A549 (cell line): ENCODE measurements around the gene POLQ. TPM values are rescaled to one million over a fixed set of nuclear protein-coding genes. Genes with fewer than 3 reads are reported as not detected.

Experiments
- ATAC-seq, 2 experiments: fragments of 200-7000 bp in 1 of 2; fragments of >200 bp in 1 of 2; cut with Nextera tagmentation in 1 of 2; cut with Tn5 transposase in 1 of 2; 3 replicates each; pipeline versions ENCODE4 v1.8.0 to v1.9.1; 2018 to 2020; ENCODE audit warnings: mild to moderate bottlenecking in 1 of 2, moderate library complexity in 1 of 2
- CTCF ChIA-PET: fragments of 300-600 bp; sonication (Branson Sonifier 250); formaldehyde crosslinking; extraction: SDS; loops from one replicate; lab custom pipeline; 2021; ENCODE audit warnings: antibody characterized with exemption, inconsistent platforms; lab: Yijun Ruan, JAX
- POLR2A ChIA-PET: fragments of 350-600 bp; formaldehyde crosslinking; extraction: SDS; loops from one replicate; lab custom pipeline; 2021; ENCODE audit warnings: antibody characterized with exemption, inconsistent platforms; lab: Yijun Ruan, JAX
- DNase-seq, 2 experiments: peaks; one replicate each; pipeline versions ENCODE4 v3.0.0 to v3.0.0-alpha.2; 2011 to 2016; ENCODE audit warnings: low read depth in 1 of 2, low spot score in 1 of 2
- FAIRE-seq: peaks from 2 replicates; lab custom pipeline; 2011; peaks lifted over from hg19 to GRCh38; lab: Jason Lieb, UNC
- H3K27ac ChIP-seq, 2 experiments: fragments of >200 bp; sonication (Bioruptor Twin); formaldehyde crosslinking; 3 replicates each; pipeline ENCODE4 v1.5.1; 2016 to 2017
- H3K4me1 ChIP-seq: fragments of >200 bp; sonication (Bioruptor Twin); formaldehyde crosslinking; 3 replicates; pipeline ENCODE4 v1.6.1; 2016
- H3K4me2 ChIP-seq: fragments of >200 bp; sonication (Bioruptor Twin); formaldehyde crosslinking; 3 replicates; pipeline ENCODE4 v1.6.1; 2016
- H3K4me3 ChIP-seq: fragments of >200 bp; sonication (Bioruptor Twin); formaldehyde crosslinking; 3 replicates; pipeline ENCODE4 v1.5.1; 2016
- H3K9me3 ChIP-seq: fragments of >200 bp; sonication (Bioruptor Twin); formaldehyde crosslinking; 3 replicates; pipeline ENCODE4 v1.6.1; 2016
- E2F6 ChIP-seq: IDR thresholded peaks from 2 replicates; pipeline ENCODE4 v1.6.1; 2012; ENCODE audit warnings: low read depth, borderline replicate concordance
- EHF ChIP-seq: fragments of 250-450 bp; sonication (Bioruptor Pico); IDR thresholded peaks from 2 replicates; pipeline ENCODE4 v1.5.0; 2020; ENCODE audit warnings: mild to moderate bottlenecking
- EP300 ChIP-seq, 2 experiments: fragments of >200 bp; sonication (Bioruptor Twin); formaldehyde crosslinking; IDR thresholded peaks; 2 replicates in 1 of 2; 3 replicates in 1 of 2; pipeline ENCODE4 v1.6.1; 2016 to 2017
- ESRRA ChIP-seq: fragments of 150-350 bp; IDR thresholded peaks from 2 replicates; pipeline ENCODE4 v1.6.1; 2014; ENCODE audit warnings: mild to moderate bottlenecking, low read length, borderline replicate concordance
- GATA3 ChIP-seq: IDR thresholded peaks from 2 replicates; pipeline ENCODE4 v1.6.1; 2012; ENCODE audit warnings: borderline replicate concordance
- HDAC2 ChIP-seq: fragments of 200-600 bp; sonication (generic); IDR thresholded peaks from 2 replicates; pipeline ENCODE4 v1.6.1; 2016
- HEYL ChIP-seq: fragments of 250-450 bp; sonication (Bioruptor Pico); IDR thresholded peaks from 2 replicates; pipeline ENCODE4 v1.8.0; 2021; ENCODE audit warnings: mild to moderate bottlenecking, moderate library complexity
- HOXA7 ChIP-seq: fragments of 250-450 bp; sonication (Bioruptor Pico); IDR thresholded peaks from 2 replicates; pipeline ENCODE4 v1.5.0; 2020; ENCODE audit warnings: mild to moderate bottlenecking, moderate library complexity
- HOXB5 ChIP-seq: fragments of 250-450 bp; sonication (Bioruptor Pico); IDR thresholded peaks from 2 replicates; pipeline ENCODE4 v1.5.0; 2020; ENCODE audit warnings: mild to moderate bottlenecking, moderate library complexity
- JUNB ChIP-seq: fragments of >200 bp; sonication (Bioruptor Twin); formaldehyde crosslinking; IDR thresholded peaks from 2 replicates; pipeline ENCODE4 v1.6.1; 2016
- KDM1A ChIP-seq: fragments of 200-600 bp; sonication (generic); IDR thresholded peaks from 2 replicates; pipeline ENCODE4 v1.6.1; 2016; ENCODE audit warnings: low read depth, mild to moderate bottlenecking
- KDM5A ChIP-seq: fragments of 200-600 bp; sonication (generic); IDR thresholded peaks from 2 replicates; pipeline ENCODE4 v1.6.1; 2016; ENCODE audit warnings: antibody characterized with exemption, mild to moderate bottlenecking
- MAZ ChIP-seq: fragments of 150-350 bp; IDR thresholded peaks from 2 replicates; pipeline ENCODE4 v1.6.1; 2014; ENCODE audit warnings: antibody characterized with exemption, low read depth, low read length, borderline replicate concordance
- NPAS2 ChIP-seq: fragments of 250-450 bp; sonication (Bioruptor Pico); IDR thresholded peaks from 2 replicates; pipeline ENCODE4 v1.8.0; 2022; ENCODE audit warnings: mild to moderate bottlenecking, moderate library complexity, borderline replicate concordance
- PHF8 ChIP-seq: fragments of 200-600 bp; sonication (generic); IDR thresholded peaks from 2 replicates; pipeline ENCODE4 v1.6.1; 2016; ENCODE audit warnings: low read depth, mild to moderate bottlenecking, antibody characterized with exemption, moderate library complexity, borderline replicate concordance
- RAD21 ChIP-seq, 2 experiments: fragments of >200 bp in 1 of 2; sonication (Bioruptor Twin) in 1 of 2; formaldehyde crosslinking in 1 of 2; IDR thresholded peaks in 1 of 2; conservative IDR thresholded peaks in 1 of 2; 2 replicates in 1 of 2; 3 replicates in 1 of 2; pipeline ENCODE4 v1.6.1; 2012 to 2018; ENCODE audit warnings: inconsistent platforms in 1 of 2
- RARB ChIP-seq: fragments of 250-450 bp; sonication (Bioruptor Pico); IDR thresholded peaks from 2 replicates; pipeline ENCODE4 v1.8.0; 2021; ENCODE audit warnings: mild to moderate bottlenecking, moderate library complexity
- RNF2 ChIP-seq: fragments of 200-600 bp; sonication (generic); IDR thresholded peaks from 2 replicates; pipeline ENCODE4 v1.6.1; 2016; ENCODE audit warnings: low read depth, mild to moderate bottlenecking, antibody characterized with exemption, moderate library complexity, borderline replicate concordance
- TFCP2L1 ChIP-seq: fragments of 250-450 bp; sonication (Bioruptor Pico); IDR thresholded peaks from 2 replicates; pipeline ENCODE4 v1.5.0; 2021; ENCODE audit warnings: mild to moderate bottlenecking
- USF2 ChIP-seq: fragments of 450-650 bp; IDR thresholded peaks from 2 replicates; pipeline ENCODE4 v1.6.1; 2014; ENCODE audit warnings: antibody characterized with exemption
- ZFP36 ChIP-seq: fragments of 450-650 bp; IDR thresholded peaks from 2 replicates; pipeline ENCODE4 v1.6.1; 2014; ENCODE audit warnings: borderline replicate concordance; ENCODE audit not compliant: partially characterized antibody
- WGBS: methylation state at CpG from one replicate; pipeline ENCODE4 v1.1.6; 2017; ENCODE audit errors: missing lambda C conversion rate; 5-methylcytosine and 5-hydroxymethylcytosine counted together
- polyA plus RNA-seq, 4 experiments: library from polyadenylated mRNA; depleted of rRNA in 3 of 4; stranded (reverse); fragments of >200 nt; fragmentation: RNase III in 1 of 4; extraction: RNeasy Plus Mini Kit Qiagen cat#74134 plus additional on column Dnase treatment in 1 of 4; gene quantifications; 2 replicates in 3 of 4; 3 replicates in 1 of 4; pipeline ENCODE4 v1.2.3, GENCODE V29; 2011 to 2017
- TF ChIP-seq, protein P1 (sequence below): fragments of 200-600 bp; sonication (generic); IDR thresholded peaks from 2 replicates; pipeline ENCODE4 v1.6.1; 2016; ENCODE audit warnings: antibody characterized with exemption, mild to moderate bottlenecking, moderate library complexity

POLQ gene
- polyA plus RNA-seq, 2 of the 4 experiments (the other 2 are of a cell fraction) = 9.9 to 12.4 TPM

GRCh38 chr3:121477589-121477988 is 68.2 kb downstream of the POLQ start:
- DNase-seq (no peak), ATAC-seq (no peak), FAIRE-seq (no peak)
- no peak overlapping the region for H3K4me2 ChIP-seq
- no peak overlapping the region for H3K27ac ChIP-seq
- H3K9me3 ChIP-seq = no peaks in the 10 kb centered on the region
- ChIA-PET POLR2A (no interaction called here), CTCF (no interaction called here)
- 96% methylated on average over 5 of the region's 5 CpGs for WGBS
- peaks cover 5% of the 10 kb centered on the region; the same call in 2 of the 3 replicates for H3K4me1 ChIP-seq
- TF ChIP-seq USF2 = no peak
- TF ChIP-seq KDM5A = no peak
- no peak for TF ChIP-seq EP300 (IDR thresholded peaks at IDR 0.05)
- no peak overlapping the region for H3K4me3 ChIP-seq

DNA sequence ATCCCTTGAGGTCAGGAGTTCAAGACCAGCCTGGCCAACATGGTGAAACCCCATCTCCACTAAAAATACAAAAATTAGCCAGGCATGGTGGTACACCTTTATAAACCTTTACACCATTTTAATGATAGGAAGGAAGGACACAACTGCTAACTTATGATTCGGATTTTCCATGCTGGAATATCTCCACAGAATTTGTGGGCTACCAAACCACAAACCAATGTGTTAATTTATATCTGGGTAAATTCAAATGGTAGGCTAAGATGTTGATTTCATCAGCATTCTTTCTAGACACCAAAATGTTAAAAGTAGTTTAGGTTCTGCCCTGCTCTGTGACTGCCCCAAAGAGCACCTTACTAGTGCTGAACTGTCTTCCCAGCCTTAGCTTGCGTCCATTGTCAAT is 72.8 kb downstream of the POLQ start:
- Histone ChIP-seq H3K27ac (no peak overlapping the region), H3K4me2 (no peak overlapping the region), H3K4me3 (no peak overlapping the region)
- ATAC-seq (no peak), DNase-seq (no peak), FAIRE-seq (no peak)
- 91% methylated on average over 2 of the region's 2 CpGs for WGBS
- ChIA-PET POLR2A (no interaction called here), CTCF (no interaction called here)
- TF ChIP-seq ESRRA (no peak), RNF2 (no peak), GATA3 (no peak), E2F6 (no peak), ZFP36 (no peak), KDM1A (no peak), EHF (CRISPR knock-in tag) (no peak), HDAC2 (no peak), JUNB (no peak), PHF8 (no peak)
- TF ChIP-seq, all 56 proteins: peak for 0
- no peaks in the 10 kb centered on the region for H3K4me1 ChIP-seq
- no peaks in the 10 kb centered on the region for H3K9me3 ChIP-seq

GRCh38 chr3:121467085-121467484 is 78.7 kb downstream of the POLQ start:
- no peak for DNase-seq
- CTCF ChIA-PET = no interaction called here
- ATAC-seq = no peak
- no peak overlapping the region for H3K27ac ChIP-seq
- FAIRE-seq = no peak
- no peak overlapping the region for H3K4me3 ChIP-seq
- peaks cover 7% of the 10 kb centered on the region for H3K4me1 ChIP-seq
- TF ChIP-seq NPAS2 (CRISPR knock-in tag) (no peak), ESRRA (no peak), RARB (CRISPR knock-in tag) (no peak), HOXB5 (no peak), HDAC2 (no peak), RAD21 (conservative IDR thresholded peaks at IDR 0.05 in 1 of 2, IDR thresholded peaks at IDR 0.05 in 1 of 2) (no peak), TFCP2L1 (CRISPR knock-in tag) (no peak), HEYL (no peak), E2F6 (no peak), HOXA7 (CRISPR knock-in tag) (no peak), MAZ (no peak)
- TF ChIP-seq, protein P1, sequence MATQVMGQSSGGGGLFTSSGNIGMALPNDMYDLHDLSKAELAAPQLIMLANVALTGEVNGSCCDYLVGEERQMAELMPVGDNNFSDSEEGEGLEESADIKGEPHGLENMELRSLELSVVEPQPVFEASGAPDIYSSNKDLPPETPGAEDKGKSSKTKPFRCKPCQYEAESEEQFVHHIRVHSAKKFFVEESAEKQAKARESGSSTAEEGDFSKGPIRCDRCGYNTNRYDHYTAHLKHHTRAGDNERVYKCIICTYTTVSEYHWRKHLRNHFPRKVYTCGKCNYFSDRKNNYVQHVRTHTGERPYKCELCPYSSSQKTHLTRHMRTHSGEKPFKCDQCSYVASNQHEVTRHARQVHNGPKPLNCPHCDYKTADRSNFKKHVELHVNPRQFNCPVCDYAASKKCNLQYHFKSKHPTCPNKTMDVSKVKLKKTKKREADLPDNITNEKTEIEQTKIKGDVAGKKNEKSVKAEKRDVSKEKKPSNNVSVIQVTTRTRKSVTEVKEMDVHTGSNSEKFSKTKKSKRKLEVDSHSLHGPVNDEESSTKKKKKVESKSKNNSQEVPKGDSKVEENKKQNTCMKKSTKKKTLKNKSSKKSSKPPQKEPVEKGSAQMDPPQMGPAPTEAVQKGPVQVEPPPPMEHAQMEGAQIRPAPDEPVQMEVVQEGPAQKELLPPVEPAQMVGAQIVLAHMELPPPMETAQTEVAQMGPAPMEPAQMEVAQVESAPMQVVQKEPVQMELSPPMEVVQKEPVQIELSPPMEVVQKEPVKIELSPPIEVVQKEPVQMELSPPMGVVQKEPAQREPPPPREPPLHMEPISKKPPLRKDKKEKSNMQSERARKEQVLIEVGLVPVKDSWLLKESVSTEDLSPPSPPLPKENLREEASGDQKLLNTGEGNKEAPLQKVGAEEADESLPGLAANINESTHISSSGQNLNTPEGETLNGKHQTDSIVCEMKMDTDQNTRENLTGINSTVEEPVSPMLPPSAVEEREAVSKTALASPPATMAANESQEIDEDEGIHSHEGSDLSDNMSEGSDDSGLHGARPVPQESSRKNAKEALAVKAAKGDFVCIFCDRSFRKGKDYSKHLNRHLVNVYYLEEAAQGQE = no peak
- TF ChIP-seq, all 56 proteins: peak for 0
- Histone ChIP-seq H3K9me3 (no peaks in the 10 kb centered on the region), H3K4me2 (no peak overlapping the region)
- POLR2A ChIA-PET = no interaction called here
- WGBS = 82% methylated on average over 2 of the region's 2 CpGs
